Progenitor cell of endocrine pancreas (in vitro differentiated cells): ENCODE measurements around the gene TPH1. TPM values are rescaled to one million over a fixed set of nuclear protein-coding genes. Genes with fewer than 3 reads are reported as not detected.

Source experiments
- DNase-seq: peaks from one replicate; pipeline ENCODE4 v3.0.0; 2021; ENCODE audit warnings: low spot score; ENCODE audit not compliant: unreplicated experiment
- H3K27ac Mint-ChIP-seq: 2 replicates; pipeline ENCODE4 v1.8.0; 2021; ENCODE audit warnings: mild to moderate bottlenecking, moderate library complexity, mixed read lengths
- H3K27me3 Mint-ChIP-seq: 2 replicates; pipeline ENCODE4 v1.8.0; 2021; ENCODE audit warnings: mixed read lengths
- H3K36me3 Mint-ChIP-seq: 2 replicates; pipeline ENCODE4 v1.8.0; 2022; ENCODE audit warnings: mixed read lengths; ENCODE audit not compliant: insufficient read depth
- H3K4me1 Mint-ChIP-seq: 2 replicates; pipeline ENCODE4 v1.8.0; 2021; ENCODE audit warnings: low read depth, mixed read lengths
- H3K4me3 Mint-ChIP-seq: 2 replicates; pipeline ENCODE4 v1.8.0; 2021; ENCODE audit warnings: low read depth, mild to moderate bottlenecking, moderate library complexity, mixed read lengths
- H3K9me3 Mint-ChIP-seq: 2 replicates; pipeline ENCODE4 v1.8.0; 2021; ENCODE audit warnings: low read depth, mixed read lengths
- CTCF ChIP-seq: fragments of 200-600 bp; sonication (generic); IDR thresholded peaks from one replicate; pipeline ENCODE4 v1.5.0; 2021; ENCODE audit warnings: antibody characterized with exemption, mild to moderate bottlenecking; ENCODE audit not compliant: unreplicated experiment
- total RNA-seq: library from RNA; stranded (reverse); gene quantifications from 2 replicates; pipeline ENCODE4 v1.2.1, GENCODE V29; 2021

Gene TPH1
- total RNA-seq, 1 donor from 2014 or later = 0.50 TPM

GRCh38 chr11:18063125-18063524, 17.1 kb upstream of the TPH1 start:
- no peak for TF ChIP-seq CTCF
- peak overlapping the region; percentile 52 for H3K4me3 Mint-ChIP-seq
- H3K36me3 Mint-ChIP-seq = no peaks in the 10 kb centered on the region
- H3K27ac Mint-ChIP-seq = no peak overlapping the region
- no peak for DNase-seq
- H3K27me3 Mint-ChIP-seq = no peaks in the 10 kb centered on the region
- H3K4me1 Mint-ChIP-seq = peaks cover 31% of the 10 kb centered on the region
- H3K9me3 Mint-ChIP-seq = no peaks in the 10 kb centered on the region

GRCh38 chr11:18061351-18061750, 15.3 kb upstream of the TPH1 start:
- no peaks in the 10 kb centered on the region for H3K36me3 Mint-ChIP-seq
- no peak for TF ChIP-seq CTCF
- H3K4me1 Mint-ChIP-seq = peaks cover 35% of the 10 kb centered on the region
- DNase-seq = no peak
- H3K4me3 Mint-ChIP-seq = no peak overlapping the region
- no peak overlapping the region for H3K27ac Mint-ChIP-seq
- H3K27me3 Mint-ChIP-seq = no peaks in the 10 kb centered on the region
- H3K9me3 Mint-ChIP-seq = no peaks in the 10 kb centered on the region

GRCh38 chr11:18056561-18057181, 10.6 kb upstream of the TPH1 start:
- Mint-ChIP-seq H3K36me3 (no peaks in the 10 kb centered on the region), H3K4me3 (no peak overlapping the region), H3K27me3 (peaks cover 7% of the 10 kb centered on the region), H3K4me1 (peaks cover 8% of the 10 kb centered on the region), H3K9me3 (no peaks in the 10 kb centered on the region), H3K27ac (no peak overlapping the region)
- no peak for TF ChIP-seq CTCF
- no peak for DNase-seq

GRCh38 chr11:18054511-18055103, 8.5 kb upstream of the TPH1 start:
- no peaks in the 10 kb centered on the region for H3K9me3 Mint-ChIP-seq
- H3K4me1 Mint-ChIP-seq = peaks cover 8% of the 10 kb centered on the region
- no peak for DNase-seq
- H3K27me3 Mint-ChIP-seq = peaks cover 15% of the 10 kb centered on the region
- TF ChIP-seq CTCF = no peak
- H3K4me3 Mint-ChIP-seq = no peak overlapping the region
- no peaks in the 10 kb centered on the region for H3K36me3 Mint-ChIP-seq
- H3K27ac Mint-ChIP-seq = peak overlapping the region; percentile 39

- Mint-ChIP-seq H3K4me1 (peaks cover 2% of the 10 kb centered on the region), H3K36me3 (no peaks in the 10 kb centered on the region), H3K27ac (no peak overlapping the region)
Observed at GRCh38 chr11:18050848-18051247, 4.8 kb upstream of the TPH1 start.

More at GRCh38 chr11:18050848-18051247, 4.8 kb upstream of the TPH1 start:
- no peak for DNase-seq
- Mint-ChIP-seq H3K4me3 (no peak overlapping the region), H3K9me3 (peaks cover 7% of the 10 kb centered on the region), H3K27me3 (peaks cover 46% of the 10 kb centered on the region)
- no peak for TF ChIP-seq CTCF
